ENCODE results near the gene FBXO34. TPM values are rescaled to one million over a fixed set of nuclear protein-coding genes. Genes with fewer than 3 reads are reported as not detected.

The FBXO34 gene
- total RNA-seq, 4 donors from 2014 or later: 28.8 to 44.4 (median 33.8) TPM

DNA sequence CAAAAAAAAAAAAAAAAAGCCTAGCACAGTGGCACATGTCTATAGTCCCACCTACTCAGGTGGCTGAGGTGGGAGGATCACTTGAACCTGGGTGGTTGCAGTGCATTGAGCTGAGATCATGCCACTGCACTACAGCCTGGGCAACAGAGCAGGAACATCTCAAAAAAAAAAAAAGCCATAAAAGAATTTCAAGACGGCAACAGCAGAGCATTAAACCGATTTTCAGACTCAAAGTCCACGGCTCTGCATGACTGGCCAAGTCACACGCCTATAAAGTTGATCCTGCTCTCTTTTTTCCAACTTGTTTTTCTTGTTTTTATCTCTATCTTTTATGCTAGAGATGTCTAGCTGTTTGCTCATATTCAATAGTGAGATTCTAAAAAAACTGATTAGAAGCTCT lies 45.3 kb downstream of the FBXO34 start:
- Histone ChIP-seq H3K36me3 (peaks cover 11% of the 10 kb centered on the region), H3K9me3 (peaks cover 8% of the 10 kb centered on the region), H3K4me1 (peaks cover 6% of the 10 kb centered on the region), H3K4me3 (no peak overlapping the region), H3K27me3 (no peaks in the 10 kb centered on the region), H3K27ac (no peak overlapping the region)
- no peak for TF ChIP-seq POLR2AphosphoS5 (IDR thresholded peaks at IDR 0.05)
- no peak for TF ChIP-seq EP300 (IDR thresholded peaks at IDR 0.05)
- TF ChIP-seq POLR2A (IDR thresholded peaks at IDR 0.05): no peak
- TF ChIP-seq, protein P1, sequence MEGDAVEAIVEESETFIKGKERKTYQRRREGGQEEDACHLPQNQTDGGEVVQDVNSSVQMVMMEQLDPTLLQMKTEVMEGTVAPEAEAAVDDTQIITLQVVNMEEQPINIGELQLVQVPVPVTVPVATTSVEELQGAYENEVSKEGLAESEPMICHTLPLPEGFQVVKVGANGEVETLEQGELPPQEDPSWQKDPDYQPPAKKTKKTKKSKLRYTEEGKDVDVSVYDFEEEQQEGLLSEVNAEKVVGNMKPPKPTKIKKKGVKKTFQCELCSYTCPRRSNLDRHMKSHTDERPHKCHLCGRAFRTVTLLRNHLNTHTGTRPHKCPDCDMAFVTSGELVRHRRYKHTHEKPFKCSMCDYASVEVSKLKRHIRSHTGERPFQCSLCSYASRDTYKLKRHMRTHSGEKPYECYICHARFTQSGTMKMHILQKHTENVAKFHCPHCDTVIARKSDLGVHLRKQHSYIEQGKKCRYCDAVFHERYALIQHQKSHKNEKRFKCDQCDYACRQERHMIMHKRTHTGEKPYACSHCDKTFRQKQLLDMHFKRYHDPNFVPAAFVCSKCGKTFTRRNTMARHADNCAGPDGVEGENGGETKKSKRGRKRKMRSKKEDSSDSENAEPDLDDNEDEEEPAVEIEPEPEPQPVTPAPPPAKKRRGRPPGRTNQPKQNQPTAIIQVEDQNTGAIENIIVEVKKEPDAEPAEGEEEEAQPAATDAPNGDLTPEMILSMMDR (IDR thresholded peaks at IDR 0.05): no peak
- WGBS: 76% methylated on average over 4 of the region's 4 CpGs
- DNase-seq (ENCODE audit: low spot score in 2 of 2): no peak

DNA sequence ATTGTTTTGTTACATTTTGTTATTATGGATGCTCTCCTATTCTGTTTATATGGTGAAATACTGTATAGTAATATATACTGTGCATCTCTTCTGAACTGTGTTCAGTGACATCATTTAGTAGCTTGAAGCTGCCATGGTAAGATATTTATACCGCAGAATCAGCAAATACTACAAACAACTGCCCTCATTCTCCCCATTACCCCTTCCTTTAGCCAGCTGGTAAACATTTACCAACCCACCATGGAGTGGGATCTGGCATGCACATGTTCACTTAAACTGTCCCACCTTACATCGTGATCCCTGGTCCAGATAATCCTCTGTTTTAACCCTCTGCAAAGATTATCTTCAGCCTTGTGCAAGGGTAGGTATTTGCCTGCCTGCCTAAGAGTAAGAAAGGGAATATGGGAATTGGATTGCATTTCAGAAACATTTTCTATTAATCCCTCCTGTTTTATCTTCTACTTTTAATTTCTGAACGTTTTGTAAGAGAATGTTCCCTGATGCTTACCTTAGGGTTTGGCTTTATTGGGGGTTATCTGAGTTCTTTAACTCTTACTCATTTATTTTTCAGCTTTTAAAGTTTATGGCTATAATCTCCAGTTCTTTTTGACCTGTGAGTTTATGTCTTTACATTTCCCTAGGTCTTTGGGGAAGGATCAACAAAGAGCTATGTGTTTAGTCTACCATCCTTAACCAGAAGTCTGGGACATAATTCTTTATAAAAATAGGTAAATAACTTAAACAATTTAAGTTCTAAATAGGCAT lies 46.5 kb downstream of the FBXO34 start:
- Histone ChIP-seq H3K27ac (no peak overlapping the region), H3K4me3 (no peak overlapping the region), H3K4me1 (peaks cover 6% of the 10 kb centered on the region), H3K27me3 (no peaks in the 10 kb centered on the region), H3K9me3 (peaks cover 6% of the 10 kb centered on the region), H3K36me3 (peaks cover 11% of the 10 kb centered on the region)
- WGBS: 44% methylated on average over 3 of the region's 3 CpGs
- no peak for DNase-seq (ENCODE audit: low spot score in 2 of 2)
- TF ChIP-seq POLR2A (IDR thresholded peaks at IDR 0.05) (no peak), POLR2AphosphoS5 (IDR thresholded peaks at IDR 0.05) (no peak), EP300 (IDR thresholded peaks at IDR 0.05) (no peak)
- TF ChIP-seq, protein P1 (IDR thresholded peaks at IDR 0.05): no peak

DNA sequence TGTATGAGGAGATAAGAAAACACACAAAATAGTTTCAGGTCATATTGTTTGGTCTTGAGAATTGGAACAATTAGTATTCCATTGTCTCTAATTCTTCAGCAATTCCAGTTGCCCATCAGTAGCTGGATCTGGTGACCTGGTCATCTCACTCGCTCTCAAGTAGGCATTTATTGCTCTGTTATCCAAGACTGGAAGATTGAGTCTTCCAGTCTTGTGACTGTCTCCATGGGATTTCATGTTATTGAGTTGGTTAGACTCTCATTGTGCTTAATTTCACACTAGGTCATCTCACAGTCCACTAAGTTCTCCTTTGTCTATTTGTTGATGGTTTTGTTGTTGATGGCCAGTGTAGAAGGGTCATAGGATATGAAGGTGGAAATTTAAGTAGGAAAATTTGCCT lies 47.5 kb downstream of the FBXO34 start:
- WGBS: 100% methylated on average over 1 of the region's 1 CpG
- H3K4me1 ChIP-seq: peaks cover 6% of the 10 kb centered on the region
- H3K4me3 ChIP-seq: no peak overlapping the region
- no peaks in the 10 kb centered on the region for H3K9me3 ChIP-seq
- no peak for DNase-seq (ENCODE audit: low spot score in 2 of 2)
- peaks cover 9% of the 10 kb centered on the region for H3K36me3 ChIP-seq
- TF ChIP-seq EP300 (IDR thresholded peaks at IDR 0.05): no peak
- no peak for TF ChIP-seq POLR2AphosphoS5 (IDR thresholded peaks at IDR 0.05)
- TF ChIP-seq, protein P1 (IDR thresholded peaks at IDR 0.05): no peak
- no peak for TF ChIP-seq POLR2A (IDR thresholded peaks at IDR 0.05)
- no peak overlapping the region for H3K27ac ChIP-seq
- no peaks in the 10 kb centered on the region for H3K27me3 ChIP-seq

DNA sequence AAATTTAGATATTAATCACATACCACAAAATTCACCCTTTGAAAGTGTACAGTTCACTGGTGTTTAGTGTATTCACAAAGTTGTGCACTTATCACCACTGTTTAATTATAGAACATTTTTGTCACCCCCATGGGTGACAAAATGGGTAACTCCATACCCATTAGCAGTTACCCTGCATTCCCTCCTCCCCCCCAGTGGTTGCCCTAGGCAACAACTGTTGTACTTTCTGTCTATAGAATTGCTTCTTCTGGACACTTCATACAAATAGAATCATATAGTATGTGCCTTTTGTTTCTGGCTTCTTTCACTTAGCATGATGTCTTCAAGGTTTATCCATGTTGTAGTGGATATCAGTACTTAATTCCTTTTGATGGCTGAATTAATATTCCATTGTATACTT lies 52.7 kb downstream of the FBXO34 start:
- Histone ChIP-seq H3K9me3 (no peaks in the 10 kb centered on the region), H3K36me3 (peaks cover 5% of the 10 kb centered on the region), H3K27me3 (no peaks in the 10 kb centered on the region), H3K27ac (no peak overlapping the region), H3K4me1 (peaks cover 5% of the 10 kb centered on the region), H3K4me3 (no peak overlapping the region)
- DNase-seq (ENCODE audit: low spot score in 2 of 2): no peak
- TF ChIP-seq POLR2AphosphoS5 (IDR thresholded peaks at IDR 0.05) (no peak), POLR2A (IDR thresholded peaks at IDR 0.05) (no peak), EP300 (IDR thresholded peaks at IDR 0.05) (no peak)
- TF ChIP-seq, protein P1 (IDR thresholded peaks at IDR 0.05): no peak

DNA sequence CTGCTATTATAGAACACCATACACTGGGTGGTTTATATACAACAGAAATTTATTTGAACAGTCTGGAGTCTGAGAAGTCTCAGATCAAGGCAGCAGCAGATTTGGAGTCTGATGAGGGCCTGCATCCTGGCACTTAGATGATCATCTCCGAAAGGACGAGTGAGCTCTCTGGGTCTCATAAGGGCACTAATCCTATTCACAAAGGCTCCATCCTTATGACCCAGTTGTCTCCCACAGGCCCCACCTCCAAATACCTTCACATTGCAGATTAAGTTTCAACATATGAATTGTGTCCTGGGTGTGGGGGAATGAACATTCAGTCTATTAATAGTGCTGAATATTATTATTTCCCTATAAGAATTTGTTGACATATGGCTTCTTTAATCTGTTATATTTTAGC lies 53.6 kb downstream of the FBXO34 start:
- no peaks in the 10 kb centered on the region for H3K9me3 ChIP-seq
- no peak for DNase-seq (ENCODE audit: low spot score in 2 of 2)
- peaks cover 5% of the 10 kb centered on the region for H3K36me3 ChIP-seq
- no peak overlapping the region for H3K4me3 ChIP-seq
- 100% methylated on average over 2 of the region's 2 CpGs for WGBS
- H3K27ac ChIP-seq: no peak overlapping the region
- peaks cover 5% of the 10 kb centered on the region for H3K4me1 ChIP-seq
- H3K27me3 ChIP-seq: no peaks in the 10 kb centered on the region
- no peak for TF ChIP-seq EP300 (IDR thresholded peaks at IDR 0.05)
- TF ChIP-seq POLR2AphosphoS5 (IDR thresholded peaks at IDR 0.05): no peak
- TF ChIP-seq, protein P1 (IDR thresholded peaks at IDR 0.05): no peak
- no peak for TF ChIP-seq POLR2A (IDR thresholded peaks at IDR 0.05)

Data from suprapubic skin (tissue), 4 donors.